HG02763 (cell line): Measurements from ENCODE around the gene AOC3.
"Not testable (repeated sequence)": the region's sequence is repeated elsewhere in the genome, so short reads cannot be mapped to it uniquely, and the experiment has no call there.

Experiments
- ATAC-seq: cut with Tn5 transposase; IDR thresholded peaks from one replicate; pipeline ENCODE4 v1.9.1; 2021; ENCODE audit warnings: mild to moderate bottlenecking, moderate library complexity; ENCODE audit not compliant: unreplicated experiment

The AOC3 gene

GRCh38 chr17:42866216-42866615, 15.2 kb downstream of the AOC3 start:
- ATAC-seq = no peak

DNA sequence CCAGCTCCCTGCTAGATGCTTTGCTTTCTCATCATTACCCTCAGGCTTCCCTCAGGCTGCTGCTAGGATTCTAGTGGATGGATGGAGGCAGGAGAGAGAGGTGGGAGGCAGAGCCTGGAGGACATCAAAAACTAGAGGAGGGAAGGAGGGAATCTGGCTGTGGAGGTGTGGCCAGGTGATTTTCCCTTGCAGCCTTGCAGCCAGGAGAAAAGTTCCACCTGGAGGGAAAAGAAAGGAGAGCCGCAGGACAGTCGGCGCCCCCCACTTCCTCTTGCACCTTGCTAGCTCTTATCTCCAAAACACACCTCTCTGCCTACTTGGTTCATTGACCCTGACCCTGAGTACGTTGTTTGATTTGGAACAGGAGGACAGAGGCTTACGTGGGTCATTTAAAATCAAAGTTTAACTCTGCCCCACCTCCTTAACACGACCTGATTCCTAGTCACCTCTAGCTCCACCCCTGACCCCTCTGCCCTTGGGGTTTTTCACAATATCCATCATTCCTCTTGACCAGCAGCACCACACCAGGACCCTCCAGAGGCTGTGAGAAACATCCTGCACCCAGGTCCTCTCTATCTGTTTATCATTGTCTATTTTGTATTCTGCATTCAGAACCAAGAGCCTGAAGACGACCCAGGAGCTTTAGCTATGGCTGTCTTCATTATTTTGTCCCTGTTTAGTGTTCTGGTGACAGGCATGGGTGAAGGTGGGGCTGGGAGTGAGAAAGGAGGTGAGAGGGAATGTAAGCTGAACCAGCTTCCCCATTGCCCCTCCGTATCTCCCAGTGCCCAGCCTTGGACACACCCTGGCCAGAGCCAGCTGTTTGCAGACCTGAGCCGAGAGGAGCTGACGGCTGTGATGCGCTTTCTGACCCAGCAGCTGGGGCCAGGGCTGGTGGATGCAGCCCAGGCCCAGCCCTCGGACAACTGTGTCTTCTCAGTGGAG, 15.9 kb downstream of the AOC3 start:
- ATAC-seq = no peak

- not testable (repeated sequence) for ATAC-seq
These were observed 16.8 kb downstream of the AOC3 start for GRCh38 chr17:42867694-42868261.

- no peak for ATAC-seq
These were observed 17.3 kb downstream of the AOC3 start for GRCh38 chr17:42868338-42868737.

DNA sequence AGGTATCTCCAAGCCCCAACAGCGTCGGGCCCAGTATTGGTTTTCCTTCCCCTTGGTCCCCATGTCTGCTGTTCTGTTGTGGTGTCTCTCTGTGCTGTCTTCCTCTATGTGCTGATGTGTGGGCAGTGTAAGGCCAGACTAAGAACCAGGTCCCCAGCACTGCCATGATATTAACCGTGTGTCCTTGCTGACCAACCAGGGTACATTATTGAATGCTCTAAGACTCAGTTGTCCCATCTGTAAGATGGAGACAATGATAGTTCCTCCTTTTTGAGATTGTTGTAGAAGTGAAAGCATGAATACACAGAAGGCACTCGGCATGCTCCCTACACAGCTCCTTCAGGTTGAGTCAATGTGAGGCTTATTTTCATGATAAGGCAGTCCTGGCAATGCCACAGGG, 20.6 kb downstream of the AOC3 start:
- ATAC-seq = no peak

DNA sequence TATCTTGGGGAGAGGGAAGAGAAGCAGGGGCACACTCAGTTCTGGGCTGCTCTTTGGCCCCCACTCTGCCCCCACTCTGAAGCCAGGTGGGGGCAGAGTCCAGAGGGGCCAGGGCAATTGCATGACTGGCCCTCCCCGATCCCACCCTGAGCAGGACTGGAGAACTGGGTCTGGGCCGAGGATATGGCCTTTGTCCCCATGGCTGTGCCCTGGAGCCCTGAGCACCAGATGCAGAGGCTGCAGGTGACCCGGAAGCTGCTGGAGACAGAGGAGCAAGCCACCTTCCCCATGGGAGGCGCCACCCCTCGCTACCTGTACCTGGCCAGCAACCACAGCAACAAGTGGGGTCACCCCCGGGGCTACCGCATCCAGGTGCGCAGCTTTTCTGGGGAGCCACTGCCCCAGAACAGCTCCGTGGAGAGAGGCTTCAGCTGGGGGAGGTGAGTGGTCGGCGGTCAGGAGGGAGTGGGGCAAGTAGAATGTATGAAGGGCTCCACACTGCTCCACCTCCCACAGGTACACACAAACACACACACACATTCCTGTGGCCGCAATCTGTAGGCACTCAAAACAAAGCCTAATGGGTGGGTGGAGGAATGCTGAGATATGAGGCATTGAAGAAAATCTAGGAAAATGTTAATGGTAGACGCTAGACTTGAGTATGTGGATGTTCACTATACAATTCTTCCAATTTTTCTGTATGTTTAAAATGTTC, 21.4 kb downstream of the AOC3 start:
- ATAC-seq = no peak

DNA sequence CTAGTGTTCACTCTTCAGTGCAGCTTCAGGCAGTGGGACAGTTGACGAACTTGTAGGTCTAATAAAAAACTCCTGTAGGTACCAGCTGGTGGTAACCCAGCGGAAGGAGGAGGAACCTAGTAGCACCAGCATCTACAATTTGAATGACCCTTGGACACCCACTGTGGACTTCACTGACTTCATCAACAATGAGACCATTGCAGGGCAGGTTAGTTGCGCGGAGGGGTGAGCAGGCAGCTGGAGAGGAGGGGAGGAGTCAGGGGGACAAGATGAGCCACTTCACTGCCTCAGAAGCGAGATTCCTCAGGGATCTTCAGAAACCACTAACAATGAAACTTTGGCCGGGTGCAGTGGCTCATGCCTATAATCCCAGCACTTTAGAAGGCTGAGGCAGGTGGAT, 22.3 kb downstream of the AOC3 start:
- no peak for ATAC-seq

- not testable (repeated sequence) for ATAC-seq
These were observed 23.1 kb downstream of the AOC3 start for GRCh38 chr17:42873932-42874695.

DNA sequence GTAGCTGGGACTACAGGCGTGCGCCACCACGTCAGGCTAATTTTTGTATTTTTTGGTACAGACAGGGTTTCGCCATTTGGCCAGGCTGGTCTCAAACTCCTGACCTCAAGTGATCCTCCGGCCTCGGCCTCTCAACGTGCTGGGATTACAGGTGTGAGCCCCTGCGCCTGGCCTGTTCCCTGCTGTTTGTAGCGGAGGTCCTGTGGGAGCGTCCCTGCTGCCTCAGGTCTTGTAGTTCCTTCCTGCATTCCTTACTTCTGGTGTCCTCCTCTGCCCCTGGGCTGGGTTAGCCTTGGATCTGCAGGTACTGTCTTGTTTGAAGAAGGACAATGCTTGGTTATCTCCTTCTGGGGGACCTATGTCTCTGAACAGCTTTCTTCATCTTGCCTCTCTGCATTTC, 26.0 kb downstream of the AOC3 start:
- no peak for ATAC-seq

DNA sequence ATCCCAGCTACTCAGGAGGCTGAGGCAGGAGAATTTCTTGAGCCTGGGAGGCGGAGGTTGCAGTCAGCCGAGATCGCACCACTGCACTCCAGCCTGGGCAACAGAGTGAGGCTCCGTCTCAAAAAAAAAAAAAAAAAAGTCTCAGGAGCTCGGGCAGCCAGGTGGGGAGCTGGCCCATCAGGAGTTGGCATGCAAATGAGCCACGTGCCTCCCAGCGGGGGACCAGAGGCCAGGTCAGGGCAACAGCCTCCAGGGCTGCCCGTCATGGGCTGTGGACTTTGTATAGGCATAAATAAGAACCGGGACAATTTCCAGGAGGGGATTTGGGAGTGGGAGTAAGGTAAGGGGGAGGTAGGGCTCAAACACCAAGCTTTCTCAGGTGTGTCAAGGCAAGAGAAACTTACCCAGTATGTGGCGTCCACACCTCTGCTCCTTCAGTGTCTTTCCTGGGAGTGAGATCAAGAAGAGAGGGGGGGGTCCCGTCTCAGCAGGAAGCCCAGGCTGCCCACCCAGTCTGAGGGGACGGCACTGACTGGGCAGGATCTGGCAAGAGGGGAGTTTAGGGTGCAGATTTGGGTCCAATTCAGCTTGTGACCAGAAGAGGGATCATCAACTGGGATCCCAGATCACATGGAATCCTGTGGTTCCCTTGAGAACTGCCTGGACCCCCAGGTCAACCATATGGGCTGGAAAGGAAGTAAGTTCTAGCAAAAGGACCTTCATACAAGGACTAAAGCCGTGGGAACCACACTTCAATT, 27.3 kb downstream of the AOC3 start:
- ATAC-seq = no peak

GRCh38 chr17:42878924-42879595, 28.1 kb downstream of the AOC3 start:
- no peak for ATAC-seq

GRCh38 chr17:42879596-42879985, 28.6 kb downstream of the AOC3 start:
- no peak for ATAC-seq

DNA sequence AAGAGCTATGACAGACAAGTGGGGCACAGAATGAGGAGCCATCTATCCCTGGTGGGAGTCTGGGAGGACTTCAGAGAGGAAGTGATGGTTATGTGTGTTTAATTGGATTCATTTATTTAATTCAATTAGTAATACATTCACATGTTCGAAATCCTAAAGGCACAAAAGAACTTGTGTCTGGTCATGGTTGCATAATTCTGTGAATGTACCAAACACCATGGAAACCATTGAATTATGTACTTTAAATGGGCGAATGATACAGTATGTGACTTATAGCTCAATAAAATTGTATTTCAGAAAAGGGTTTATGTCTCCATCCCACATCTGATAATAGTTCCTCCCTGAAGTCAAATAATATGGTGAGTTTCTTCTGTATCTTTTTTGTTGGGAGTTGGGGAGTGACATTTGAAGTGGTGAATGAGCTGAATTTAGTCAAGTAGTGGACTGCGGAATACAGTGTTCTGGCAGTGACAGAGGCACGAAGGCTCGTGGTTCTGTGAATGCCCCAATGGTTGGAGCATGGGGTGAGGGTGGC, 29.8 kb downstream of the AOC3 start:
- no peak for ATAC-seq

DNA sequence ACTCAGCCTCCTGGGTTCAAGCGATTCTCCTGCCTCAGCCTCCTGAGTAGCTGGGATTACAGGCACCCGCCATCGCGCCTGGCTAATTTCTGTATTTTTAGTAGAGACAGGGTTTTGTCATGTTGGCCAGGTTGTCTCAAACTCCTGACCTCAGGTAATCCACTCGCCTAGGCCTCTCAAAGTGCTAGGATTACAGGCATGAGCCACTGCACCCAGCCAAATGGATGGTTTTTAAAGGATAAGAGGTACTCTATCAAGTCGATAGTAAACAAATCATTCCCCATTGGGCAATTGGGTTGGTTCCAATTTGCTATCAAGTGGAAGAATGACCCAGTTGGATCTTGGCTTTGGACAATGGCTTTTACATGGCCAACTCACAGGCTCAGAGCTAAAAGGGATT, 30.7 kb downstream of the AOC3 start:
- not testable (repeated sequence) for ATAC-seq

- no peak for ATAC-seq
These were observed 31.2 kb downstream of the AOC3 start for GRCh38 chr17:42882166-42882565.

GRCh38 chr17:42883802-42884558, 33.0 kb downstream of the AOC3 start:
- ATAC-seq = no peak

GRCh38 chr17:42885806-42886205, 34.8 kb downstream of the AOC3 start:
- not testable (repeated sequence) for ATAC-seq

DNA sequence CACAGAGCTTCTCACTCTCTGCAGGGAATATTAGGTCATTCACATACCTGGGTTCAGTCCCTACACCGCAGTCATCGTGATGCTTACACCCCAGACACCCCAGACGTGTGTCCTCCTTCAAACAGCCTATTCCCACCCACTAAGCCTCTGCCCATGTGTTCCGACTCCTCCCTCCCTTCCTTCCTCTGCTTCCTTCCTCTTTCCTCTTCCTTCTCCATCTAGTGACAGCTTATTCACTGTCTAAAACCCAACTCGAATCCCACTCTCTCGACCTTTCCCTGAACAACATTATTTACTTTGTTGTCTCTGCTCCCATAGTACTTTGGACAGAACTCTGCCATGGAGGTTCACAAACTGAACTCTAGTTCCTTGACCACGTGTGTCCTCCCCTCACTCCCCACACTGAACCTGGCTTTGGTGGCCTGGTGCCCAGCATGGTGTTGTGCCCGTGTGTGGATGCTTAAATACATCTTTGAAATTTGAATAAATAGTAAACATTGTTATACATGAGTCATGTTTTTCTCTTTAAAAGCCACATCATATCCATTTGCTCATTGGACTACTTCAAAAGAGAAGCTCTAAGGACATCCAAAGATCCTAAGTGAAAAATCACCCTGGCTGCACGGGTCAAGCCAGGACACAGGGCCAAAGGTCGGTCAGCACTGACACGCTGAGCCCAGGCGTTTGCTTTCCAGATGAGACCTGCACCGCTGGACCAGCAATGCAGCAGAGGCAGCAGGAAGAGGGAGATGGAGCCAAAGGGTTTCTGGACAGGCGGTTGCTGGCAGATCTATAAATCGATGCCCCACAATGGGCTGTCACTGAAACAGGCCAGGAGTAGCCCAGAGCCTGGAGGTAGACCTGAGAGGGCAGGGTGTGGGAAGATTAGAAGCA, 35.5 kb downstream of the AOC3 start:
- no peak for ATAC-seq
